GM21367 (cell line): ENCODE results near the gene THSD7B.

ENCODE experiments used
- ATAC-seq: cut with Tn5 transposase; IDR thresholded peaks from one replicate; pipeline ENCODE4 v1.9.1; 2021; ENCODE audit not compliant: unreplicated experiment

THSD7B gene

GRCh38 chr2:137345994-137346393 is 580.6 kb downstream of the THSD7B start:
- ATAC-seq, result no peak

- ATAC-seq, result no peak
Observed at GRCh38 chr2:137348301-137348700, 583.0 kb downstream of the THSD7B start.

- ATAC-seq, result no peak
Observed at GRCh38 chr2:137357634-137358033, 592.3 kb downstream of the THSD7B start.

- ATAC-seq, result no peak
Observed at GRCh38 chr2:137367361-137367760, 602.0 kb downstream of the THSD7B start.

- no peak for ATAC-seq
Observed at GRCh38 chr2:137369106-137369505, 603.8 kb downstream of the THSD7B start.

- ATAC-seq, result no peak
Observed at GRCh38 chr2:137379186-137379585, 613.8 kb downstream of the THSD7B start.

- no peak for ATAC-seq
Observed at GRCh38 chr2:137380610-137381009, 615.3 kb downstream of the THSD7B start.

- ATAC-seq, result no peak
Observed at GRCh38 chr2:137381731-137382130, 616.4 kb downstream of the THSD7B start.

GRCh38 chr2:137383391-137383790 is 618.0 kb downstream of the THSD7B start:
- no peak for ATAC-seq

GRCh38 chr2:137387044-137387443 is 621.7 kb downstream of the THSD7B start:
- no peak for ATAC-seq

- ATAC-seq, result no peak
Observed at GRCh38 chr2:137405496-137405895, 640.2 kb downstream of the THSD7B start.

- no peak for ATAC-seq
Observed at GRCh38 chr2:137411585-137411984, 646.2 kb downstream of the THSD7B start.

GRCh38 chr2:137420744-137421143 is 655.4 kb downstream of the THSD7B start:
- no peak for ATAC-seq

- ATAC-seq, result no peak
Observed at GRCh38 chr2:137435162-137435561, 669.8 kb downstream of the THSD7B start.

GRCh38 chr2:137437386-137437785 is 672.0 kb downstream of the THSD7B start:
- ATAC-seq, result no peak

GRCh38 chr2:137444970-137445369 is 679.6 kb downstream of the THSD7B start:
- ATAC-seq, result no peak

- ATAC-seq, result no peak
Observed at GRCh38 chr2:137449454-137449853, 684.1 kb downstream of the THSD7B start.

- no peak for ATAC-seq
Observed at GRCh38 chr2:137454886-137455285, 689.5 kb downstream of the THSD7B start.

- ATAC-seq, result peak; percentile 95
Observed at GRCh38 chr2:137467246-137467862, 702.0 kb downstream of the THSD7B start.

GRCh38 chr2:137493261-137493660 is 727.9 kb downstream of the THSD7B start:
- no peak for ATAC-seq

GRCh38 chr2:137500599-137500998 is 735.3 kb downstream of the THSD7B start:
- ATAC-seq, result no peak

- no peak for ATAC-seq
Observed at GRCh38 chr2:137507237-137507636, 741.9 kb downstream of the THSD7B start.

- no peak for ATAC-seq
Observed at GRCh38 chr2:137508739-137509384, 743.5 kb downstream of the THSD7B start.
